A549 (cell line): Measurements from ENCODE around the gene NCLN. TPM values are rescaled to one million over a fixed set of nuclear protein-coding genes. Genes with fewer than 3 reads are reported as not detected.

Source experiments
- ATAC-seq, 2 experiments: fragments of 200-7000 bp in 1 of 2; fragments of >200 bp in 1 of 2; cut with Nextera tagmentation in 1 of 2; cut with Tn5 transposase in 1 of 2; 3 replicates each; pipeline versions ENCODE4 v1.8.0 to v1.9.1; 2018 to 2020; ENCODE audit warnings: mild to moderate bottlenecking in 1 of 2, moderate library complexity in 1 of 2
- CTCF ChIA-PET: fragments of 300-600 bp; sonication (Branson Sonifier 250); formaldehyde crosslinking; extraction: SDS; loops from one replicate; lab custom pipeline; 2021; ENCODE audit warnings: antibody characterized with exemption, inconsistent platforms; lab: Yijun Ruan, JAX
- POLR2A ChIA-PET: fragments of 350-600 bp; formaldehyde crosslinking; extraction: SDS; loops from one replicate; lab custom pipeline; 2021; ENCODE audit warnings: antibody characterized with exemption, inconsistent platforms; lab: Yijun Ruan, JAX
- DNase-seq, 2 experiments: peaks; one replicate each; pipeline versions ENCODE4 v3.0.0 to v3.0.0-alpha.2; 2011 to 2016; ENCODE audit warnings: low read depth in 1 of 2, low spot score in 1 of 2
- FAIRE-seq: peaks from 2 replicates; lab custom pipeline; 2011; peaks lifted over from hg19 to GRCh38; lab: Jason Lieb, UNC
- H3K27ac ChIP-seq, 2 experiments: fragments of >200 bp; sonication (Bioruptor Twin); formaldehyde crosslinking; 3 replicates each; pipeline ENCODE4 v1.5.1; 2016 to 2017
- H3K4me1 ChIP-seq: fragments of >200 bp; sonication (Bioruptor Twin); formaldehyde crosslinking; 3 replicates; pipeline ENCODE4 v1.6.1; 2016
- H3K4me2 ChIP-seq: fragments of >200 bp; sonication (Bioruptor Twin); formaldehyde crosslinking; 3 replicates; pipeline ENCODE4 v1.6.1; 2016
- H3K4me3 ChIP-seq: fragments of >200 bp; sonication (Bioruptor Twin); formaldehyde crosslinking; 3 replicates; pipeline ENCODE4 v1.5.1; 2016
- H3K9me3 ChIP-seq: fragments of >200 bp; sonication (Bioruptor Twin); formaldehyde crosslinking; 3 replicates; pipeline ENCODE4 v1.6.1; 2016
- CBX2 ChIP-seq: fragments of 200-600 bp; sonication (generic); IDR thresholded peaks from 2 replicates; pipeline ENCODE4 v1.6.1; 2016; ENCODE audit warnings: low read depth, mild to moderate bottlenecking, borderline replicate concordance
- CEBPB ChIP-seq, 2 experiments: fragments of >200 bp in 1 of 2; sonication (Bioruptor Twin) in 1 of 2; formaldehyde crosslinking in 1 of 2; IDR thresholded peaks; 2 replicates each; pipeline ENCODE4 v1.6.1; 2012 to 2016
- EHMT2 ChIP-seq: fragments of 200-600 bp; sonication (generic); IDR thresholded peaks from 2 replicates; pipeline ENCODE4 v1.6.1; 2016; ENCODE audit warnings: antibody characterized with exemption, low read depth, mild to moderate bottlenecking, moderate library complexity
- EP300 ChIP-seq, 2 experiments: fragments of >200 bp; sonication (Bioruptor Twin); formaldehyde crosslinking; IDR thresholded peaks; 2 replicates in 1 of 2; 3 replicates in 1 of 2; pipeline ENCODE4 v1.6.1; 2016 to 2017
- FOSB ChIP-seq: fragments of 250-450 bp; sonication (Bioruptor Pico); IDR thresholded peaks from 2 replicates; pipeline ENCODE4 v1.5.0; 2020; ENCODE audit warnings: mild to moderate bottlenecking, moderate library complexity
- FOXS1 ChIP-seq: fragments of 250-450 bp; sonication (Bioruptor Pico); IDR thresholded peaks from 2 replicates; pipeline ENCODE4 v1.5.0; 2020; ENCODE audit warnings: mild to moderate bottlenecking, moderate library complexity
- JUNB ChIP-seq: fragments of >200 bp; sonication (Bioruptor Twin); formaldehyde crosslinking; IDR thresholded peaks from 2 replicates; pipeline ENCODE4 v1.6.1; 2016
- KDM5A ChIP-seq: fragments of 200-600 bp; sonication (generic); IDR thresholded peaks from 2 replicates; pipeline ENCODE4 v1.6.1; 2016; ENCODE audit warnings: antibody characterized with exemption, mild to moderate bottlenecking
- NFE2L2 ChIP-seq: fragments of 150-350 bp; conservative IDR thresholded peaks from 2 replicates; pipeline ENCODE4 v1.6.1; 2014; ENCODE audit warnings: low read length
- NPAS2 ChIP-seq: fragments of 250-450 bp; sonication (Bioruptor Pico); IDR thresholded peaks from 2 replicates; pipeline ENCODE4 v1.8.0; 2022; ENCODE audit warnings: mild to moderate bottlenecking, moderate library complexity, borderline replicate concordance
- PHF8 ChIP-seq: fragments of 200-600 bp; sonication (generic); IDR thresholded peaks from 2 replicates; pipeline ENCODE4 v1.6.1; 2016; ENCODE audit warnings: low read depth, mild to moderate bottlenecking, antibody characterized with exemption, moderate library complexity, borderline replicate concordance
- POLR2AphosphoS2 ChIP-seq: conservative IDR thresholded peaks from 2 replicates; pipeline ENCODE4 v1.6.1; 2012; ENCODE audit warnings: low read length, improper control_type of control experiment, inconsistent platforms
- RAD21 ChIP-seq, 2 experiments: fragments of >200 bp in 1 of 2; sonication (Bioruptor Twin) in 1 of 2; formaldehyde crosslinking in 1 of 2; IDR thresholded peaks in 1 of 2; conservative IDR thresholded peaks in 1 of 2; 2 replicates in 1 of 2; 3 replicates in 1 of 2; pipeline ENCODE4 v1.6.1; 2012 to 2018; ENCODE audit warnings: inconsistent platforms in 1 of 2
- RFX5 ChIP-seq: fragments of 450-650 bp; IDR thresholded peaks from 2 replicates; pipeline ENCODE4 v1.7.1; 2014; ENCODE audit warnings: antibody characterized with exemption, mild to moderate bottlenecking, moderate library complexity
- SMC3 ChIP-seq: fragments of >200 bp; sonication (Bioruptor Twin); formaldehyde crosslinking; IDR thresholded peaks from 3 replicates; pipeline ENCODE4 v1.6.1; 2018; ENCODE audit warnings: inconsistent platforms
- SREBF2 ChIP-seq: fragments of 450-650 bp; IDR thresholded peaks from 2 replicates; pipeline ENCODE4 v1.6.1; 2014; ENCODE audit warnings: mild to moderate bottlenecking, moderate library complexity
- TFCP2L1 ChIP-seq: fragments of 250-450 bp; sonication (Bioruptor Pico); IDR thresholded peaks from 2 replicates; pipeline ENCODE4 v1.5.0; 2021; ENCODE audit warnings: mild to moderate bottlenecking
- TP53 ChIP-seq: fragments of 250-450 bp; sonication (Bioruptor Pico); IDR thresholded peaks from 2 replicates; pipeline ENCODE4 v1.5.0; 2021; ENCODE audit warnings: mild to moderate bottlenecking, moderate library complexity
- ZC3H11A ChIP-seq: fragments of 450-650 bp; IDR thresholded peaks from 2 replicates; pipeline ENCODE4 v1.6.1; 2014; ENCODE audit warnings: antibody characterized with exemption, mild to moderate bottlenecking
- ZFP36 ChIP-seq: fragments of 450-650 bp; IDR thresholded peaks from 2 replicates; pipeline ENCODE4 v1.6.1; 2014; ENCODE audit warnings: borderline replicate concordance; ENCODE audit not compliant: partially characterized antibody
- ZNF302 ChIP-seq: fragments of 250-450 bp; sonication (Bioruptor Pico); IDR thresholded peaks from 2 replicates; pipeline ENCODE4 v1.9.0; 2021; ENCODE audit warnings: inconsistent platforms, mild to moderate bottlenecking, moderate library complexity
- WGBS: methylation state at CpG from one replicate; pipeline ENCODE4 v1.1.6; 2017; ENCODE audit errors: missing lambda C conversion rate; 5-methylcytosine and 5-hydroxymethylcytosine counted together
- polyA plus RNA-seq, 4 experiments: library from polyadenylated mRNA; depleted of rRNA in 3 of 4; stranded (reverse); fragments of >200 nt; fragmentation: RNase III in 1 of 4; extraction: RNeasy Plus Mini Kit Qiagen cat#74134 plus additional on column Dnase treatment in 1 of 4; gene quantifications; 2 replicates in 3 of 4; 3 replicates in 1 of 4; pipeline ENCODE4 v1.2.3, GENCODE V29; 2011 to 2017
- TF ChIP-seq, protein P1 (sequence below): fragments of 450-650 bp; IDR thresholded peaks from 2 replicates; pipeline ENCODE4 v1.6.1; 2014; ENCODE audit warnings: antibody characterized with exemption
- TF ChIP-seq, protein P2 (sequence below): fragments of 200-600 bp; sonication (generic); IDR thresholded peaks from 2 replicates; pipeline ENCODE4 v1.6.1; 2016; ENCODE audit warnings: antibody characterized with exemption, mild to moderate bottlenecking, moderate library complexity
- TF ChIP-seq, protein P3 (sequence below): fragments of >200 bp; sonication (Bioruptor Twin); formaldehyde crosslinking; IDR thresholded peaks from 3 replicates; pipeline ENCODE4 v1.6.1; 2016
- TF ChIP-seq, protein P4 (sequence below): fragments of 250-450 bp; sonication (Bioruptor Pico); IDR thresholded peaks from 2 replicates; pipeline ENCODE4 v1.5.0; 2021; ENCODE audit warnings: mild to moderate bottlenecking, moderate library complexity, borderline replicate concordance

The NCLN gene
- polyA plus RNA-seq, 2 of the 4 experiments (the other 2 are of a cell fraction): 22.8 to 58.5 TPM

DNA sequence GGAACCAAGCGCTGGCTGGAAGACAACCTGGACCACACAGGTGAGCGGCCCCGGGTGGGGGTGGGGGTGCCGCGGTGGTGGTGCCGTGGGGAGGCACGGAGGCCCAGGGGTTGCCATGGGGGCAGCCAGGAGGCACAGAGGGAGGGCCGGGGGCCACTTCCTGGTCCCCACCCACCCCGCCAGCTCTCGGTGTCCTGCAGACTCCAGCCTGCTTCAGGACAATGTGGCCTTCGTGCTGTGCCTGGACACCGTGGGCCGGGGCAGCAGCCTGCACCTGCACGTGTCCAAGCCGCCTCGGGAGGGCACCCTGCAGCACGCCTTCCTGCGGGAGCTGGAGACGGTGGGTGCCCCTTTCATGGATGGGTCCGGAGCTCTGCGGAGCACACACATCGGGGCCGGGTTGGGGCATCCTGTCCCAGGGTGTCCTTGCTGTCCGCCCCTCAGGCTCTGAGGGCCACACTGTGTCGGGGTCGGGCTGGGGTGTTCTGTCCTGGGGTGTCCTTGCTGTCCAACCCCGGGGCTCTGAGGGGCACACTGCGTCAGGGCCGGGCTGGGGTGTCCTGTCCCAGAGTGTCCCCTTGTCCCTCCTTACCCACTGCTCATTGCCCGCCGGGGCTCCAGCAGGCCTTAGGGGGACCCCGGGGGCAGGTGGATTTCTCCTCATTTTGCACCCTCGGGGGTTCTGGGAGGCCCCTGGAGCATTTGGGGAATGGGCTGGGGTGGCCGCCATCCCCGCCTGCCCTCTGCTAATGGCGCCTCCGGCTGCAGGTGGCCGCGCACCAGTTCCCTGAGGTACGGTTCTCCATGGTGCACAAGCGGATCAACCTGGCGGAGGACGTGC, 18.3 kb downstream of the NCLN start:
- 92% methylated on average over 12 of the region's 43 CpGs for WGBS
- H3K27ac ChIP-seq: no peak overlapping the region
- TF ChIP-seq SMC3 (no peak), POLR2AphosphoS2 (no peak), RFX5 (no peak), ZNF302 (no peak), EP300 (IDR thresholded peaks at IDR 0.05) (no peak), FOXS1 (CRISPR knock-in tag) (no peak), CBX2 (no peak), EHMT2 (no peak), TP53 (CRISPR knock-in tag) (no peak), PHF8 (no peak), SREBF2 (no peak), ZFP36 (no peak), ZC3H11A (no peak), CEBPB (IDR thresholded peaks at IDR 0.05) (no peak)
- TF ChIP-seq, protein P1, sequence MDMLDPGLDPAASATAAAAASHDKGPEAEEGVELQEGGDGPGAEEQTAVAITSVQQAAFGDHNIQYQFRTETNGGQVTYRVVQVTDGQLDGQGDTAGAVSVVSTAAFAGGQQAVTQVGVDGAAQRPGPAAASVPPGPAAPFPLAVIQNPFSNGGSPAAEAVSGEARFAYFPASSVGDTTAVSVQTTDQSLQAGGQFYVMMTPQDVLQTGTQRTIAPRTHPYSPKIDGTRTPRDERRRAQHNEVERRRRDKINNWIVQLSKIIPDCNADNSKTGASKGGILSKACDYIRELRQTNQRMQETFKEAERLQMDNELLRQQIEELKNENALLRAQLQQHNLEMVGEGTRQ: no peak
- TF ChIP-seq, protein P2, sequence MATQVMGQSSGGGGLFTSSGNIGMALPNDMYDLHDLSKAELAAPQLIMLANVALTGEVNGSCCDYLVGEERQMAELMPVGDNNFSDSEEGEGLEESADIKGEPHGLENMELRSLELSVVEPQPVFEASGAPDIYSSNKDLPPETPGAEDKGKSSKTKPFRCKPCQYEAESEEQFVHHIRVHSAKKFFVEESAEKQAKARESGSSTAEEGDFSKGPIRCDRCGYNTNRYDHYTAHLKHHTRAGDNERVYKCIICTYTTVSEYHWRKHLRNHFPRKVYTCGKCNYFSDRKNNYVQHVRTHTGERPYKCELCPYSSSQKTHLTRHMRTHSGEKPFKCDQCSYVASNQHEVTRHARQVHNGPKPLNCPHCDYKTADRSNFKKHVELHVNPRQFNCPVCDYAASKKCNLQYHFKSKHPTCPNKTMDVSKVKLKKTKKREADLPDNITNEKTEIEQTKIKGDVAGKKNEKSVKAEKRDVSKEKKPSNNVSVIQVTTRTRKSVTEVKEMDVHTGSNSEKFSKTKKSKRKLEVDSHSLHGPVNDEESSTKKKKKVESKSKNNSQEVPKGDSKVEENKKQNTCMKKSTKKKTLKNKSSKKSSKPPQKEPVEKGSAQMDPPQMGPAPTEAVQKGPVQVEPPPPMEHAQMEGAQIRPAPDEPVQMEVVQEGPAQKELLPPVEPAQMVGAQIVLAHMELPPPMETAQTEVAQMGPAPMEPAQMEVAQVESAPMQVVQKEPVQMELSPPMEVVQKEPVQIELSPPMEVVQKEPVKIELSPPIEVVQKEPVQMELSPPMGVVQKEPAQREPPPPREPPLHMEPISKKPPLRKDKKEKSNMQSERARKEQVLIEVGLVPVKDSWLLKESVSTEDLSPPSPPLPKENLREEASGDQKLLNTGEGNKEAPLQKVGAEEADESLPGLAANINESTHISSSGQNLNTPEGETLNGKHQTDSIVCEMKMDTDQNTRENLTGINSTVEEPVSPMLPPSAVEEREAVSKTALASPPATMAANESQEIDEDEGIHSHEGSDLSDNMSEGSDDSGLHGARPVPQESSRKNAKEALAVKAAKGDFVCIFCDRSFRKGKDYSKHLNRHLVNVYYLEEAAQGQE: no peak
- TF ChIP-seq, protein P3, sequence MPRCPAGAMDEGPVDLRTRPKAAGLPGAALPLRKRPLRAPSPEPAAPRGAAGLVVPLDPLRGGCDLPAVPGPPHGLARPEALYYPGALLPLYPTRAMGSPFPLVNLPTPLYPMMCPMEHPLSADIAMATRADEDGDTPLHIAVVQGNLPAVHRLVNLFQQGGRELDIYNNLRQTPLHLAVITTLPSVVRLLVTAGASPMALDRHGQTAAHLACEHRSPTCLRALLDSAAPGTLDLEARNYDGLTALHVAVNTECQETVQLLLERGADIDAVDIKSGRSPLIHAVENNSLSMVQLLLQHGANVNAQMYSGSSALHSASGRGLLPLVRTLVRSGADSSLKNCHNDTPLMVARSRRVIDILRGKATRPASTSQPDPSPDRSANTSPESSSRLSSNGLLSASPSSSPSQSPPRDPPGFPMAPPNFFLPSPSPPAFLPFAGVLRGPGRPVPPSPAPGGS: no peak
- TF ChIP-seq, all 56 proteins: peak for 0
- Histone ChIP-seq H3K4me1 (no peaks in the 10 kb centered on the region), H3K9me3 (no peaks in the 10 kb centered on the region), H3K4me3 (no peak overlapping the region), H3K4me2 (no peak overlapping the region)
- DNase-seq: no peak
- no peak for ATAC-seq
- no peak for FAIRE-seq
- ChIA-PET POLR2A (no interaction called here), CTCF (interaction anchor here (0.6 kb wide), 1 partner anchor 314 kb away, joined by 3 read pairs; no protein-coding TSS in a partner anchor)

DNA sequence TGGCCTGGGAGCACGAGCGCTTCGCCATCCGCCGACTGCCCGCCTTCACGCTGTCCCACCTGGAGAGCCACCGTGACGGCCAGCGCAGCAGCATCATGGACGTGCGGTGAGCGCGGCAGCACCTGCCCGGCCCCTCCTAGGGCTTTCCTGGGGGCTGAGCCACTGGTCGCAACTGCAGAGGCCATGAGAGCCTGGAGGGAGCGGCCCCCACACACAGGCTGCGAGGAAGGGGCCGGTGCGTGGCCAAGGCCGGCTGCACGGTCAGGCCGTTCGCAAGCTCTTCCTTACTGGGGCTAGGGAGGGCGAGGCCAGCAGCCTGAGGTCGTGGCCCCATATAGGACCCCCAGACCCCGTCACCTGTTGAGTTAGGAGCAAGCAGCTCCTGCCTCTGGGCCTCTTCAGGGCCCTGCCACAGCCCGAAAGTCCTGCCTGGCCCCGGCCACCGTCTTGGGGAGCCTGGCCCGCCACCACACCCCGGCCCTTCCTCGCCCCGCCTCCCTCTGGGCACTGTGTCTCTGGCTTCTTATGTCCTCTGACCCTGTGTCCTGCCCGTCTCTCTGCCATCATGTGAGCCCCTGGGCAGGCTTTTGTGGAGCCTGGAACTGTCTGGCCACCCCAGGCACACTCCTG, 19.0 kb downstream of the NCLN start:
- H3K4me1 ChIP-seq: no peaks in the 10 kb centered on the region
- no peaks in the 10 kb centered on the region for H3K9me3 ChIP-seq
- 95% methylated on average over 24 of the region's 35 CpGs for WGBS
- ATAC-seq (no peak), FAIRE-seq (no peak), DNase-seq (no peak)
- POLR2A ChIA-PET: no interaction called here
- no peak overlapping the region for H3K27ac ChIP-seq
- no peak for TF ChIP-seq KDM5A
- no peak for TF ChIP-seq SMC3
- TF ChIP-seq NPAS2 (CRISPR knock-in tag): no peak
- TF ChIP-seq RAD21 (conservative IDR thresholded peaks at IDR 0.05 in 1 of 2, IDR thresholded peaks at IDR 0.05 in 1 of 2): no peak
- TF ChIP-seq FOSB (CRISPR knock-in tag): no peak
- TF ChIP-seq NFE2L2: no peak
- TF ChIP-seq EP300 (IDR thresholded peaks at IDR 0.05): no peak
- no peak for TF ChIP-seq TFCP2L1 (CRISPR knock-in tag)
- TF ChIP-seq JUNB: no peak
- TF ChIP-seq, protein P4, sequence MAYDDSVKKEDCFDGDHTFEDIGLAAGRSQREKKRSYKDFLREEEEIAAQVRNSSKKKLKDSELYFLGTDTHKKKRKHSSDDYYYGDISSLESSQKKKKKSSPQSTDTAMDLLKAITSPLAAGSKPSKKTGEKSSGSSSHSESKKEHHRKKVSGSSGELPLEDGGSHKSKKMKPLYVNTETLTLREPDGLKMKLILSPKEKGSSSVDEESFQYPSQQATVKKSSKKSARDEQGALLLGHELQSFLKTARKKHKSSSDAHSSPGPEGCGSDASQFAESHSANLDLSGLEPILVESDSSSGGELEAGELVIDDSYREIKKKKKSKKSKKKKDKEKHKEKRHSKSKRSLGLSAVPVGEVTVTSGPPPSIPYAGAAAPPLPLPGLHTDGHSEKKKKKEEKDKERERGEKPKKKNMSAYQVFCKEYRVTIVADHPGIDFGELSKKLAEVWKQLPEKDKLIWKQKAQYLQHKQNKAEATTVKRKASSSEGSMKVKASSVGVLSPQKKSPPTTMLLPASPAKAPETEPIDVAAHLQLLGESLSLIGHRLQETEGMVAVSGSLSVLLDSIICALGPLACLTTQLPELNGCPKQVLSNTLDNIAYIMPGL: no peak
- no peak overlapping the region for H3K4me3 ChIP-seq
- CTCF ChIA-PET: interaction anchor here (0.6 kb wide), 1 partner anchor 315 kb away, joined by 3 read pairs; no protein-coding TSS in a partner anchor
- H3K4me2 ChIP-seq: no peak overlapping the region
